ENCODE data around the gene OR9I1.

OR9I1 gene

DNA sequence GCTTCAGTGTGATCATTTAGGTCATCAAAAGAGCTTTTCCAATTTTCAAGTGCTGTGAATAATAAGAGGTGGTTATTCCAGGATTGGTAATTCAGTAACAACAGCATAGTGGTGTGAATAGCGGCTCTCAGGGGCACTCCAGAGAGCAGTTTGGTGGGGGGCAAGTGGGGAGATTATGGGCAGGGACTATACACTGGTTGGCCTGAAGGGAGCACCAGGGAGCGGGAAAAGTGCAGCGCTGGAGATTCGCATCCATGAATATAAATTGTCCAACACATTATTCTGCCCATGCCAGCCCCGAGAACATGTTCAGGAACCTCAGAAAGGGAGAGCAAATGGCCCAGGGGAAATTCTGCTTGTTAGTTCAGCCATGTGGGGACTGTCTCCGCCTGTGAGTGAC is 56.7 kb downstream of the OR9I1 start:
- peaks cover 8% of the 10 kb centered on the region; the same call in 1 of the 2 replicates for H3K4me1 ChIP-seq (ENCODE audit: insufficient read depth, low read length)
- no peak overlapping the region for H3K9ac ChIP-seq (ENCODE audit: low read depth, low read length)
- no peaks in the 10 kb centered on the region for H3K9me3 ChIP-seq (ENCODE audit: control insufficient read depth, insufficient read depth, low read length)
- H3K36me3 ChIP-seq (ENCODE audit: insufficient read depth, low read length): no peaks in the 10 kb centered on the region

DNA sequence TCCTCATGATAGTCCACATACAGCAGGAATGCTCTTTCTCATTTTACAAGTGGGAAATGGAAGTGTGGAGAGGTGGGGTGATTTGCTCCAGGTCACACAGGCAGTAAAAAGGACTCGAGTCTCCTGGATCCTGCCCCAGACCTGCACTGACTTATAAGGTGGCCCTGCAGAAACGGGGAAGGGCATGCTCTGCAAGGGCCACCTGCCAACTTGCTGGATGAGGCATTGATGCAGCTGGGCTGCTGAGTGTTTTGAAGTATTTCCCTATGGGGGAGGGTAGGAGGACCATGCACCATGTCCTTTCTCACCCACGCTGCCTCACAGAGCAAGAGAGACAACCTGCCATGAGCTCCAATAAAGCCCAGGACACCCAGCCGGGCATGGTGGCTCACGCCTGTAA is 57.6 kb downstream of the OR9I1 start:
- no peaks in the 10 kb centered on the region for H3K36me3 ChIP-seq (ENCODE audit: insufficient read depth, low read length)
- no peak overlapping the region for H3K9ac ChIP-seq (ENCODE audit: low read depth, low read length)
- peaks cover 8% of the 10 kb centered on the region; the same call in 1 of the 2 replicates for H3K4me1 ChIP-seq (ENCODE audit: insufficient read depth, low read length)
- no peaks in the 10 kb centered on the region for H3K9me3 ChIP-seq (ENCODE audit: control insufficient read depth, insufficient read depth, low read length)
